ENCODE results near the gene APEH. TPM values are rescaled to one million over a fixed set of nuclear protein-coding genes. Genes with fewer than 3 reads are reported as not detected.

The APEH gene
- total and polyA plus RNA-seq, 4 donors, result 25.2 to 119 (median 69.2) TPM

DNA sequence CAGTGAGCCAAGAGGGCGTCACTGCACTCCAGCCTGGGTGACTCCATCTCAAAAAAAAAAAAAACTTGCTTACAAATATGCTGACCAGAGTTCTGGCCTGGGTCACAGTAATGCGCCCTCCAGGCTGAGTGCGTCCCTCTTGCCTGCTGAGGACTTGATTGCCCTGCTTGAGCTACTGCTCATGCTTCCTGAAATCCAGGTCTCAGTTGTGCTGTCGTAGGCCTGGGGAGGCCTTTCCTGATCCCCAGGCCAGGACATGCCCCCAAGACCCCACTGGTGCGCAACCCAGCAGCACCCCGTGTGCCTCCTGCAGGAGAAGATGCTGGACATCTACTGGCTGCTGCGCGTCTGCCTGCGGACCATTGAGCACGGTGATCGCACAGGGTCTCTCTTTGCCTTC lies 38.0 kb downstream of the APEH start:
- Histone ChIP-seq H3K4me3 (no peak overlapping the region), H3K27ac (ENCODE audit: low read depth in 1 of 2, low read length in 1 of 2) (no peak overlapping the region), H3K9ac (ENCODE audit: insufficient read depth in 1 of 2, low read length in 2 of 2) (no peak overlapping the region), H3K27me3 (ENCODE audit: control insufficient read depth in 3 of 3, insufficient read depth in 3 of 3, low read length in 2 of 3) (no peaks in the 10 kb centered on the region), H3K36me3 (ENCODE audit: control insufficient read depth in 4 of 4, insufficient read depth in 4 of 4, low read length in 4 of 4) (peaks cover 0 to 22% (median 12%) of the 10 kb centered on the region in 4 donors), H3K9me3 (ENCODE audit: control insufficient read depth in 4 of 4, insufficient read depth in 3 of 4, low read length in 3 of 4) (no peaks in the 10 kb centered on the region), H3K4me1 (ENCODE audit: control insufficient read depth in 5 of 5, insufficient read depth in 5 of 5, low read length in 5 of 5) (peaks cover 0 to 3% (median 0%) of the 10 kb centered on the region in 5 donors)
- ATAC-seq (ENCODE audit: insufficient read depth, low FRiP score) (no peak), DNase-seq (no peak)
- 91 to 97% methylated on average over 11 of the region's 11 CpGs for WGBS, 2 donors
- TF ChIP-seq CTCF (IDR thresholded peaks at IDR 0.05; ENCODE audit: control extremely low read depth, extremely low read depth), result no peak

DNA sequence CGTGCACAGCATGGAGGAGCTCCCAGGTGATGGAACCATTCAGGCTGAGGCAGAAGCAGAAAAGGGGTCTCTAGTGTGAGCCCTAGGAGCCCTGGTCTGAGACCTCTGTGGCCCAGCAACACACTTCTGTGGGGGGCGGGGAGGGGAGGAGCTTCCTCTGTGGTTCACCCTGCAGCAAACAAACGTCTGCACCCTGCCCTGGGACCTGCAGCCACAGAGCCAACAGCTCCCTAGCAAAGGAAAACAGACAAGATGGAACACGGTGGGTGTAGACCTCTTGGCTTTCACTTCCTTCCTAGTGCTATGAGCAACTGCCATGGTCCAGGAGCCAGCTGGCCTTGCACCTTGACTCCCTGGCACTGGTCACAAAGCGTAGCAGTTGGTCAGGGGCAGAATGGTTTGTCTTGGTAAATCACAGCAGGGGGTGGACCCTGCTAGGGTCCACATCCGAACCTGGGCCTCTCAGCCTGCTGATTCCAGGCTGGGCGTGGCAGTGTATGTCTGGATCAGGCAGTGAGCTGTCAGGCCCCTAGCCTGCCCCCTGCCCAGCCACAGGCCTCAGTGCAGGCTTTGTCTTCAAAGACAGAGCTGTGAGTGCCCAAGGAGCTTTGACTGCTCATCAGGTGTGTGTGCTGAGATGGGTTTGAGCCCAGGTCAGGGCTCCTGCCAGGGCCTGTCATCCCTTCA lies 38.6 kb downstream of the APEH start:
- no peak for DNase-seq
- 56 to 68% methylated on average over 7 of the region's 7 CpGs for WGBS, 2 donors
- Histone ChIP-seq H3K9me3 (ENCODE audit: control insufficient read depth in 4 of 4, insufficient read depth in 3 of 4, low read length in 3 of 4) (no peaks in the 10 kb centered on the region), H3K4me3 (no peak overlapping the region), H3K4me1 (ENCODE audit: control insufficient read depth in 5 of 5, insufficient read depth in 5 of 5, low read length in 5 of 5) (peaks cover 0 to 3% (median 0%) of the 10 kb centered on the region in 5 donors), H3K27me3 (ENCODE audit: control insufficient read depth in 3 of 3, insufficient read depth in 3 of 3, low read length in 2 of 3) (no peaks in the 10 kb centered on the region), H3K27ac (ENCODE audit: low read depth in 1 of 2, low read length in 1 of 2) (no peak overlapping the region), H3K9ac (ENCODE audit: insufficient read depth in 1 of 2, low read length in 2 of 2) (no peak overlapping the region), H3K36me3 (ENCODE audit: control insufficient read depth in 4 of 4, insufficient read depth in 4 of 4, low read length in 4 of 4) (peaks cover 0 to 22% (median 10%) of the 10 kb centered on the region in 4 donors)
- TF ChIP-seq CTCF (IDR thresholded peaks at IDR 0.05; ENCODE audit: control extremely low read depth, extremely low read depth), result no peak
- no peak for ATAC-seq (ENCODE audit: insufficient read depth, low FRiP score)

GRCh38 chr3:49713336-49714105 lies 39.4 kb downstream of the APEH start:
- 94 to 96% methylated on average over 25 of the region's 25 CpGs for WGBS, 2 donors
- no peak for DNase-seq
- TF ChIP-seq CTCF (IDR thresholded peaks at IDR 0.05; ENCODE audit: control extremely low read depth, extremely low read depth), result no peak

More at GRCh38 chr3:49713336-49714105, 39.4 kb downstream of the APEH start:
- Histone ChIP-seq H3K36me3 (ENCODE audit: control insufficient read depth in 4 of 4, insufficient read depth in 4 of 4, low read length in 4 of 4) (peaks cover 0 to 22% (median 7%) of the 10 kb centered on the region in 4 donors), H3K9ac (ENCODE audit: insufficient read depth in 1 of 2, low read length in 2 of 2) (no peak overlapping the region), H3K27me3 (ENCODE audit: control insufficient read depth in 3 of 3, insufficient read depth in 3 of 3, low read length in 2 of 3) (no peaks in the 10 kb centered on the region), H3K4me3 (no peak overlapping the region), H3K27ac (ENCODE audit: low read depth in 1 of 2, low read length in 1 of 2) (no peak overlapping the region), H3K9me3 (ENCODE audit: control insufficient read depth in 4 of 4, insufficient read depth in 3 of 4, low read length in 3 of 4) (no peaks in the 10 kb centered on the region), H3K4me1 (ENCODE audit: control insufficient read depth in 5 of 5, insufficient read depth in 5 of 5, low read length in 5 of 5) (peaks cover 0 to 9% (median 1%) of the 10 kb centered on the region in 5 donors)
- ATAC-seq (ENCODE audit: insufficient read depth, low FRiP score), result no peak

Measured in lung (tissue), 12 donors.